Transverse colon (tissue), 4 donors: Measurements from ENCODE around the gene C2orf78.

ENCODE experiments used
- CTCF ChIP-seq, 5 experiments: fragments of 200-600 bp in 3 of 5; fragments of 450-650 bp in 2 of 5; sonication (generic) in 3 of 5; IDR thresholded peaks; 1 replicate in 2 of 5; 2 replicates in 3 of 5; pipeline ENCODE4 v1.5.1; 2016 to 2017; ENCODE audit warnings: antibody characterized with exemption in 5 of 5, inconsistent platforms in 3 of 5, mild to moderate bottlenecking in 2 of 5, moderate library complexity in 1 of 5
- POLR2A ChIP-seq: fragments of 450-650 bp; IDR thresholded peaks from one replicate; pipeline ENCODE4 v1.6.1; 2016; ENCODE audit warnings: antibody characterized with exemption, mild to moderate bottlenecking, moderate library complexity
- POLR2AphosphoS5 ChIP-seq, 3 donors: sonication (generic); formaldehyde crosslinking; IDR thresholded peaks; one replicate each; pipeline ENCODE4 v1.6.1; 2016; ENCODE audit warnings: antibody characterized with exemption in 3 of 3

DNA sequence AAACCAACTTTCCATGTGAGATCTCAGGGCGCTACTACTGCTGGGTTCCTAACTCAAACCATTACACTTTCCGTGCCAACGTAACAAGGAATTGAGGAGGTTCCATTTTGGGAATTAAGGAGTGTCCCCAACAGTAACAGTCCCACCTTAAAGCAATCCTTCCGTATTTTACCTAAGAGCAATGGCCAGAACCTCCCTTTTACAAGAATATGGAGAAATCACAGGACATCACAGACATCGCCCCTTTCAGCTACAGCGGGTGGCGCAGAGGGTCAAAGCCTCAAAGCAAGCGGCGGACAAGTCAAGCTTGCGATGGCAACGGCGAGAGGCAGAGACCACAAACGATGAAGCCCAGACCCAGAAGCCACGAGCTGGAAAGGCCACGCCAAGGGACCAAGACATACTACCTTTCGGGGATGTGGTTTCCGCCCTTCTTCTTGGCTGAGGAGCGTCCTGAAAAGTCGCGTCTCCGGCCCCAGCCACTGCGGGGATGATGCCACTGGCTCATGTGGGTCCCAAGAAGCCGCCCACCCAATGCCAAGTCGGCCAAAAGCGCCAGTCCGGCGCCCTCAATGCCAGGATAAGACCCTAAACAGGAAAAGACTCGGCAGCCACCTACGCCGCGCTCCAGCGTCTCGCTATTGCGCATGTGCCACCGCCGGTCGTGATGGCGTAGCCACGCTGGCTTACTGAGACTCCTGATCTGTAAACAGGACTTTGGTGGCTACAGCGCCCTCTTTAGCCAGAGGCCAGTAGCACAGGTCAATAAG is 4.3 kb upstream of the C2orf78 start, which contains the start of gene DUSP11:
- peak; percentile 89 to 92 (median 91) for TF ChIP-seq CTCF (IDR thresholded peaks at IDR 0.05)
- peak; percentile 80 to 91 (median 90) for TF ChIP-seq POLR2AphosphoS5 (IDR thresholded peaks at IDR 0.05)
- TF ChIP-seq POLR2A: peak; percentile 84
